Dendritic cell treated with granulocyte-macrophage colony-stimulating factor and Interleukin-4, amounts not matched to agents 40 ng/mL and 50 ng/mL, for 4 days (primary cell): ENCODE data around the gene ACTN4.
A peak's percentile ranks its signal among the peaks of the same experiment; 100 is the strongest.
"Not testable (repeated sequence)": the region's sequence is repeated elsewhere in the genome, so short reads cannot be mapped to it uniquely, and the experiment has no call there.

ENCODE experiments used
- H3K27ac Mint-ChIP-seq: one replicate; pipeline ENCODE4 v1.8.0; 2022; ENCODE audit warnings: mild to moderate bottlenecking, mixed read lengths
- H3K27me3 Mint-ChIP-seq: one replicate; pipeline ENCODE4 v1.8.0; 2022; ENCODE audit warnings: mild to moderate bottlenecking, mixed read lengths
- H3K36me3 Mint-ChIP-seq: one replicate; pipeline ENCODE4 v1.8.0; 2022; ENCODE audit warnings: low read depth, mixed read lengths
- H3K4me1 Mint-ChIP-seq: one replicate; pipeline ENCODE4 v1.8.0; 2022; ENCODE audit warnings: low read depth, mixed read lengths
- H3K4me3 Mint-ChIP-seq: one replicate; pipeline ENCODE4 v1.8.0; 2022; ENCODE audit warnings: mild to moderate bottlenecking, moderate library complexity, mixed read lengths
- H3K9me3 Mint-ChIP-seq: one replicate; pipeline ENCODE4 v1.8.0; 2022; ENCODE audit warnings: mixed read lengths
- intact Hi-C: fragments of 100-400 bp; cut with micrococcal nuclease; formaldehyde crosslinking; loops from one replicate; pipeline ENCODE4 v1.15.0; 2022

The ACTN4 gene

DNA sequence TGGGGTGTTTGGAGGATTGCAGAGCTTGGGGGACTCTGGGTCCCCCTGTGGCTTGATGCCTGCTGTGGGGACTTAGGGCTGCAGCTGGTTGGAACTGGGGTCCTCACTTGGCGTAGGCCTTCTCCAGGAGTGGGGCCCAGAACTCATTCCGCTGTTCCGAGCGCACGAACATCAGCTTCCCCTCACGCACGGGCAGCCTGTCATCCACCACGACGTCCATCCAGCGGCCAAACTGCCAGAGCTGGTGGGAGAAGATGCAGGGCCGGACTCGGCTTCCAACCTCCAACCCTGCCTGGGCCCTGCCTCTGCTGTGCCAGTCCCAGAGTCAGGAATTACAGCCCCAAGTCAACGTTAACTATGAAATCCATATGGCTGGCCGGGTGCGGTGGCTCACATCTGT lies 94.2 kb downstream of the ACTN4 start:
- intact Hi-C loops = no loop called here
- peaks cover 35% of the 10 kb centered on the region for H3K27me3 Mint-ChIP-seq
- peaks cover 19% of the 10 kb centered on the region for H3K4me1 Mint-ChIP-seq
- no peak overlapping the region for H3K27ac Mint-ChIP-seq
- no peak overlapping the region for H3K4me3 Mint-ChIP-seq
- no peaks in the 10 kb centered on the region for H3K36me3 Mint-ChIP-seq
- H3K9me3 Mint-ChIP-seq = no peaks in the 10 kb centered on the region

DNA sequence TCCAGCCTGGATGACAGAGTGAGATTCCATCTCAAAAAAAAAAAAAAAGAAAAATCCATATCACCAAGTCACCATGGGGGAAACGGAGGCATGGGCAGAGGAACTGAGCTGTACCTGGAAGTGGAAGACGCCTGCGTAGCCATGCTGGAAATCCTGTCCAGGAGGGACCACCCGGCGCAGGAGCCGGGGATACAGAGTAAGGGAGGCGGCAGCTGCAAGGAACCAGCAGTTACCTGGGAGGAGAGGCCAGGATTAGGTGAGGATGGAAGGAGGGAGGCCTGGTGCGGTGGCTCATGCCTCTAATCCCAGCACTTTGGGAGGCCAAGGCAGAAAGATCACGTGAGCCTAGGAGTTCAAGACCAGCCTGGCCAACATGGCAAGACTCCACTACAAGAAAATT lies 94.8 kb downstream of the ACTN4 start:
- no peak overlapping the region for H3K27ac Mint-ChIP-seq
- H3K9me3 Mint-ChIP-seq = no peaks in the 10 kb centered on the region
- no peaks in the 10 kb centered on the region for H3K36me3 Mint-ChIP-seq
- H3K27me3 Mint-ChIP-seq = peaks cover 32% of the 10 kb centered on the region
- intact Hi-C loops = no loop called here
- H3K4me1 Mint-ChIP-seq = peaks cover 15% of the 10 kb centered on the region
- H3K4me3 Mint-ChIP-seq = no peak overlapping the region

DNA sequence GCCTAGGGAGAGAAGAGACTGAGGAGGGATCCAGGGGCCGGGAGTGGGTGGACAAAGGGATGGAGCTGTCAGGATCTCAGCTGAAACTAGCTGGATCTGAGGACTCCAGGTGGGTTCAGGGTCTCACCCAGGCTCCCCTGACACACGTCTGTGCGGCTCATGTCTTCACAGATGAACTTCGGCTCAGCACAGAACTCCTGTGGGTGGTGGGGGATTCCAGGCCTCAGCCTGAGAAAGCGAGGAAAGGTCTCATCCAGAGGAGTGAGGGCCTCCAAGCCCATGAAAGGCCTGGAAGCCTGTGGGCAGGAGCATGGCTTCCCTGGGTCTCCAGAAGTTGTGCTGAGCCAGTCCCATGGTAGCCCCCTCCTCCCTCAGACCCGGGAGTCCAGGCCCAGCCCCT lies 95.5 kb downstream of the ACTN4 start:
- peaks cover 26% of the 10 kb centered on the region for H3K27me3 Mint-ChIP-seq
- peaks cover 9% of the 10 kb centered on the region for H3K4me1 Mint-ChIP-seq
- no peaks in the 10 kb centered on the region for H3K9me3 Mint-ChIP-seq
- no peak overlapping the region for H3K4me3 Mint-ChIP-seq
- H3K36me3 Mint-ChIP-seq = no peaks in the 10 kb centered on the region
- intact Hi-C loops = no loop called here
- no peak overlapping the region for H3K27ac Mint-ChIP-seq

DNA sequence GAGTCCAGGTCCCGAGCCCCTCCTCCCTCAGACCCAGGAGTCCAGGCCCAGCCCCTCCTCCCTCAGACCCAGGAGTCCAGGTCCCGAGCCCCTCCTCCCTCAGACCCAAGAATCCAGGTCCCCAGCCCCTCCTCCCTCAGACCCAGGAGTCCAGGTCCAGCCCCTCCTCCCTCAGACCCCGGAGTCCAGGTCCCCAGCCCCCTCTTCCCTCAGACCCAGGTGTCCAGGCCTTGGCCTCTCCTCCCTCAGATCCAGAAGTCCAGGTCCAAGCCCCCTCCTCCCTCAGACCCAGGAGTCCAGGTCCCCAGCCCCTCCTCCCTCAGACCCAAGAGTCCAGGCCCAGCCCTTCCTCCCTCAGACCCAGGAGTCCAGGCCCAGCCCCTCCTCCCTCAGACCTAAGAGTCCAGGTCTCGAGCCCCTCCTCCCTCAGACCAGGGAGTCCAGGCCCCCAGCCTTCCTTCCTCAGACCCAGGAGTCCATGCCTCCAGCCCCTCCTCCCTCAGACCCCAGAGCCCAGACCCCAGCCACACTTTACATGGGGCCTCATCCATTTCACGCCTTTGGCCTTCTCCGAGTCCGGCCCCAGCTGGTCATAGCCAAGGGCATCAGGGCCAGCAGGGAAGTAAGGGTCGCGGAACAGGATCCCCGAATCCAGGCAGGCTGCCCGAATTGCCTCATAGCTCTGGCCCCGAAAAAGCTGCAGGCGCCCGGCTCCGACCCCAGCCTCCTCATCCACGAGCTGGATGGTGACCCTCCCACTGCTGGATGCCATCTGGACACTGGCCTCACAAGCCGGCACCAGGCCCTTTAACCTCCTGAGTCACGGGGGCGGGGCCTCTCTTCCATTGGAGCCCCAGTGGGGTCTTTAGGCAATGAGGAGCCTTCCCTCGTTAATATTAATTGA lies 96.2 kb downstream of the ACTN4 start:
- H3K27me3 Mint-ChIP-seq = peaks cover 18% of the 10 kb centered on the region
- intact Hi-C loops = no loop called here
- H3K27ac Mint-ChIP-seq = no peak overlapping the region
- H3K4me3 Mint-ChIP-seq = no peak overlapping the region
- no peaks in the 10 kb centered on the region for H3K9me3 Mint-ChIP-seq
- H3K36me3 Mint-ChIP-seq = no peaks in the 10 kb centered on the region
- H3K4me1 Mint-ChIP-seq = peaks cover 8% of the 10 kb centered on the region

GRCh38 chr19:38744298-38744681 lies 96.8 kb downstream of the ACTN4 start, which contains the start of gene CAPN12:
Gene CAPN12 (minus strand): TSS chr19:38744474. CDS start chr19:38744165, 309 bp downstream.
- Mint-ChIP-seq H3K4me1 (peaks cover 4% of the 10 kb centered on the region), H3K27ac (no peak within 1 kb of the TSS), H3K9me3 (no peaks in the 10 kb centered on the region), H3K27me3 (peaks cover 16% of the 10 kb centered on the region), H3K4me3 (no peak within 1 kb of the TSS), H3K36me3 (no peaks in the 10 kb centered on the region)
- intact Hi-C loops = no loop called here

DNA sequence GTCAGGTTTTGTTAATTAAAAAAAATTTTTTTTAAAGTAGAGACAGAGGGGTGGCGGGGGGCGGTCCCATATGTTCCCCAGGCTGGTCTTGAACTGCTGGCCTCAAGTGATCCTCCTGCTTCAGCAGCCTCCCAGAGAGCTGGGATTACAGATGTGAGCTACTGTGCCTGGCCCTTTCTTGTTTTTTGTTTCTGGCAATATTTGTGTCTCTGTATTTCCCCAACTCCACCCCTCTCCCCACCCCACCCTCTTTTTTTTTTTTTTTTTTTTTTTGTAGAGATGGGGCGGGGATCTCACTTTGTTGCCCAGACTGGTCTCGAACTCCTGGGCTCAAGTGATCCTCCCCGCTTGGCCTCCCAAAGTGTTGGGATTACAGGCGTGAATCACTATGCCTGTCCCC lies 97.4 kb downstream of the ACTN4 start:
- Mint-ChIP-seq H3K36me3 (no peaks in the 10 kb centered on the region), H3K4me1 (no peaks in the 10 kb centered on the region), H3K27me3 (peaks cover 20% of the 10 kb centered on the region), H3K4me3 (no peak overlapping the region), H3K9me3 (no peaks in the 10 kb centered on the region), H3K27ac (no peak overlapping the region)
- intact Hi-C loops = no loop called here

- Mint-ChIP-seq H3K9me3 (no peaks in the 10 kb centered on the region), H3K4me1 (no peaks in the 10 kb centered on the region), H3K4me3 (no peak overlapping the region), H3K27ac (no peak overlapping the region), H3K36me3 (no peaks in the 10 kb centered on the region), H3K27me3 (peaks cover 23% of the 10 kb centered on the region)
- intact Hi-C loops = no loop called here
Observed at GRCh38 chr19:38745316-38745715, 97.9 kb downstream of the ACTN4 start.

DNA sequence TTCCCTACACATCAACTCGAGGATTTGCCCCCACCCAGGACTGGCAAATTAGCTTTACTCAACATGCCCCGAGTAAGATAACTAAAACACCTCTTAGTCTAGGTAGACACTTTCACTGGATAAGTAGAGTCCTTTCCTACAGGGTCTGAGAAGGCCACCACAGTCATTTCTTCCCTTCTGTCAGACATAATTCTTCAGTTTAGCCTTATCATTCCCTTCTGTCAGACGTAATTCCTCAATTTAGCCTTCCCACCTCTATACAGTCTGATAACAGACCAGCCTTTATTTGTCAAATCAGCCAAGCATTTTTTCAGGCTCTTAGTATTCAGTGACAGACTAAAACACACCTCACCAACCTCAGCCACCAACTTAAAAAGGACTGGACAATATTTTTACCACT lies 106.3 kb downstream of the ACTN4 start:
- intact Hi-C loops, H3K4me3 Mint-ChIP-seq, H3K36me3 Mint-ChIP-seq, H3K4me1 Mint-ChIP-seq, H3K9me3 Mint-ChIP-seq, H3K27ac Mint-ChIP-seq: not testable (repeated sequence)
- H3K27me3 Mint-ChIP-seq = peaks cover 16% of the 10 kb centered on the region

GRCh38 chr19:38754196-38754595 lies 106.7 kb downstream of the ACTN4 start:
- H3K9me3 Mint-ChIP-seq, H3K27ac Mint-ChIP-seq, H3K36me3 Mint-ChIP-seq, intact Hi-C loops, H3K4me3 Mint-ChIP-seq, H3K4me1 Mint-ChIP-seq: not testable (repeated sequence)
- peaks cover 16% of the 10 kb centered on the region for H3K27me3 Mint-ChIP-seq

DNA sequence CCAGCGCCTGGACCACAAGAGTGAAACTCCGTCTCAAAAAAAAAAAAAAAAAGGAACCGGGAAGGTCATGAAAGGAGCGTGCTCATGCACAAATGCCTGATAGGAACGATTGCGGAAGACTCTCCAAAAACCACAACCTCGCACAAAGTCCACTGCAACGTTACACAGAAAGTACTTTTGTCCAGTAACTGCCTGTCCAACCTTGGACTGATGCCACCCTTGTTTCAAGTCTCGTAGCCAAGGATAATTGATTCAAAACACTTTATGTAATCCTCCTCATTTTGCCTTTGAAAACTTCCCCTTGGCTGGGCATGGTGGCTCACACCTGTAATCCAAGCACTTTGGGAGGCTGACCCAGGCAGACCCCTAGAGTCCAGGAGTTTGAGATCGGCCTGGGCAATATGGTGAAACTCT lies 112.1 kb downstream of the ACTN4 start:
- H3K4me3 Mint-ChIP-seq = no peak overlapping the region
- intact Hi-C loops = no loop called here
- H3K4me1 Mint-ChIP-seq = peaks cover 18% of the 10 kb centered on the region

DNA sequence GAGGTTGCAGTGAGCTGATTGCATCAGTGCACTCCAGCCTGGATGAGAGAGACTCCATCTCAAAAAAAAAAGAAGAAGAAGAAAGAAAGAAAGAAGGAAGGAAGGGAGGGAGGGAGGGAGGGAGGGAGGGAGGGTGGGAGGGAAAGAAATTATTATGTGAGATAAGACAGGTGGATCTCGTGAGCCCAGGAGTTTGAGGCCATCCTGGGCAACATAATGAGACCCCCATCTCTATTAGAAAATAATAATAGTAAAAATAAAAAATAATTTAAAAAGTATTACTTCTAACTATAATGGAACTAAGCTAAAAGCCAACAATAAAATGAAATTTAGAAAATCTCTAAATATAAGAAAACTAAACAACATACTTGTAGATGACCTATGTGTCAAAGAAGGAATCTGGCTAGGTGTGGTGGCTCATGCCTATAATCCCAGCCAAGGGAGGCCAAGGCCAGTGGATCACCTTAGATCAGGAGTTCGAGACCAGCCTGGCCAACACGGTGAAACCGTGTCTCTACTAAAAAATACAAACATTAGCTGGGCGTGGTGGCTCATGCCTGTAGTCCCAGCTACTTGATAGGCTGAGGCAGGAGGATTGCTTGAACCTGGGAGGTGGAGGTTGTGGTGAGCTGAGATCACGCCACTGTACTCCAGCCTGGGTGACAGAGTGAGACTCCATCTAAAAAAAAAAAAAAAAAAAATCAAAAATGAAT lies 113.5 kb downstream of the ACTN4 start:
- H3K27me3 Mint-ChIP-seq, H3K9me3 Mint-ChIP-seq, H3K4me3 Mint-ChIP-seq, intact Hi-C loops, H3K36me3 Mint-ChIP-seq: not testable (repeated sequence)
- Mint-ChIP-seq H3K4me1 (peaks cover 18% of the 10 kb centered on the region), H3K27ac (peak overlapping the region; percentile 48)

More for the DNA sequence above, 112.1 kb downstream of the ACTN4 start:
- H3K9me3 Mint-ChIP-seq = no peaks in the 10 kb centered on the region
- H3K36me3 Mint-ChIP-seq = no peaks in the 10 kb centered on the region
- H3K27ac Mint-ChIP-seq = peak overlapping the region; percentile 45
- H3K27me3 Mint-ChIP-seq = no peaks in the 10 kb centered on the region

DNA sequence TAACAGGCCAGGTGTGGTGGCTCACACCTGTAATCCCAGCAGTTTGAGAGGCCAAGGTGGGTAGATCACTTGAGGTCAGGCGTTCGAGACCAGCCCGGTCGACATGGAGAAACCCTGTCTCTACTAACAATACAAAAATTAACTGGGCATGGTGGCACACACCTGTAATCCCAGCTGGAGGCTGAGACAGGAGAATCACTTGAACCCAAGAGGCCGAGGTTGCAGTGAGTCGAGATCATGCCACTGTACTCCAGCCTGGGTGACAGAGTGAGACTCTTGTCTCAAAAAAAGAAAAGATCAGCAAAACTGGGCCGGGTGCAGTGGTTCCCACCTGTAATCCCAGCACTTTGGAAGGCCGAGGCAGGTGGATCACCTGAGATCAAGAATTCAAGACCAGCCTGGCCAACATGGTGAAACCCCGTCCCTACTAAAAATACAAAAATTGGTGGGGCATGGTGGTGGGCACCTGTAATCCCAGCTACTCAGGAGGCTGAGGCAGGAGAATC lies 114.5 kb downstream of the ACTN4 start:
- intact Hi-C loops, H3K36me3 Mint-ChIP-seq: not testable (repeated sequence)
- H3K27ac Mint-ChIP-seq = peak overlapping the region; percentile 48

GRCh38 chr19:38763795-38764220 lies 116.4 kb downstream of the ACTN4 start:
- Mint-ChIP-seq H3K36me3 (no peaks in the 10 kb centered on the region), H3K4me1 (peaks cover 18% of the 10 kb centered on the region), H3K9me3 (no peaks in the 10 kb centered on the region), H3K27me3 (peaks cover 2% of the 10 kb centered on the region), H3K27ac (no peak overlapping the region), H3K4me3 (no peak overlapping the region)
- intact Hi-C loops = no loop called here

More for the DNA sequence above, 114.5 kb downstream of the ACTN4 start:
- peaks cover 18% of the 10 kb centered on the region for H3K4me1 Mint-ChIP-seq
- not testable (repeated sequence) for H3K4me3 Mint-ChIP-seq, H3K27me3 Mint-ChIP-seq, H3K9me3 Mint-ChIP-seq

- Mint-ChIP-seq H3K27ac (no peak overlapping the region), H3K9me3 (no peaks in the 10 kb centered on the region), H3K4me1 (peaks cover 16% of the 10 kb centered on the region), H3K4me3 (no peak overlapping the region), H3K36me3 (no peaks in the 10 kb centered on the region), H3K27me3 (peaks cover 2% of the 10 kb centered on the region)
- intact Hi-C loops = no loop called here
Observed at GRCh38 chr19:38765214-38765613, 117.8 kb downstream of the ACTN4 start.
